Left ventricle myocardium inferior (tissue), 1 donor: ENCODE measurements around the gene CNTNAP2. TPM values are rescaled to one million over a fixed set of nuclear protein-coding genes. Genes with fewer than 3 reads are reported as not detected.

Experiments
- DNase-seq: peaks from one replicate; pipeline ENCODE4 v3.0.0-alpha.2; 2020
- H3K27ac ChIP-seq: fragments of 200-600 bp; replicated peaks from 2 replicates; pipeline ENCODE4 v1.8.0; 2021
- H3K27me3 ChIP-seq: fragments of 200-600 bp; 2 replicates; pipeline ENCODE4 v1.8.0; 2021; ENCODE audit warnings: low read depth
- H3K36me3 ChIP-seq: fragments of 200-600 bp; 2 replicates; pipeline ENCODE4 v1.8.0; 2021
- H3K4me1 ChIP-seq: fragments of 200-600 bp; 2 replicates; pipeline ENCODE4 v1.8.0; 2021
- H3K4me3 ChIP-seq: fragments of 200-600 bp; 2 replicates; pipeline ENCODE4 v1.8.0; 2021; ENCODE audit warnings: mild to moderate bottlenecking, moderate library complexity
- H3K9me3 ChIP-seq: fragments of 200-600 bp; replicated peaks from 2 replicates; pipeline ENCODE4 v1.8.0; 2021
- CTCF ChIP-seq: fragments of 200-600 bp; IDR thresholded peaks from 2 replicates; pipeline ENCODE4 v1.8.0; 2021; ENCODE audit warnings: antibody characterized with exemption, mild to moderate bottlenecking, borderline replicate concordance
- intact Hi-C: fragments of 100-400 bp; cut with micrococcal nuclease; formaldehyde crosslinking; loops from one replicate; pipeline ENCODE4 v1.11.0; 2022
- total RNA-seq: library from RNA; stranded (reverse); fragmentation: NEBNext Ultra II Directional; extraction: Animal tissue kit (Norgen Biotek cat#: 25700); gene quantifications from one replicate; pipeline ENCODE4 v1.2.1, GENCODE V29; 2021
- donor health status: DM: no; HTN: yes; CAD: no; lungs with severe emphysema.

Gene CNTNAP2
- total RNA-seq, 1 donor from 2014 or later = 0.99 TPM

GRCh38 chr7:148266795-148267194 is 2150.2 kb downstream of the CNTNAP2 start:
- intact Hi-C loops = no loop called here

GRCh38 chr7:148270576-148270975 is 2154.0 kb downstream of the CNTNAP2 start:
- Histone ChIP-seq H3K4me3 (no peak overlapping the region), H3K9me3 (no peaks in the 10 kb centered on the region), H3K27ac (no peak overlapping the region), H3K4me1 (no peaks in the 10 kb centered on the region), H3K36me3 (no peaks in the 10 kb centered on the region), H3K27me3 (peaks cover 76% of the 10 kb centered on the region)
- intact Hi-C loops = no loop called here
- TF ChIP-seq CTCF = no peak
- DNase-seq = no peak

More at GRCh38 chr7:148266795-148267194, 2150.2 kb downstream of the CNTNAP2 start:
- peaks cover 64% of the 10 kb centered on the region for H3K27me3 ChIP-seq
- H3K4me3 ChIP-seq = no peak overlapping the region
- no peak overlapping the region for H3K27ac ChIP-seq
- H3K9me3 ChIP-seq = no peaks in the 10 kb centered on the region
- no peak for TF ChIP-seq CTCF
- no peaks in the 10 kb centered on the region for H3K36me3 ChIP-seq
- DNase-seq = no peak
- H3K4me1 ChIP-seq = peaks cover 7% of the 10 kb centered on the region

- Histone ChIP-seq H3K4me1 (no peaks in the 10 kb centered on the region), H3K4me3 (no peak overlapping the region), H3K36me3 (no peaks in the 10 kb centered on the region), H3K27me3 (peaks cover 64% of the 10 kb centered on the region), H3K9me3 (no peaks in the 10 kb centered on the region), H3K27ac (no peak overlapping the region)
- intact Hi-C loops = no loop called here
- TF ChIP-seq CTCF = no peak
- DNase-seq = no peak
Measured at GRCh38 chr7:148274118-148274517, 2157.5 kb downstream of the CNTNAP2 start.

- H3K27me3 ChIP-seq = peaks cover 62% of the 10 kb centered on the region
Measured at GRCh38 chr7:148275359-148275890, 2158.8 kb downstream of the CNTNAP2 start.

GRCh38 chr7:148276314-148277041 is 2159.9 kb downstream of the CNTNAP2 start:
- intact Hi-C loops = no loop called here
- no peak for TF ChIP-seq CTCF

More at GRCh38 chr7:148275359-148275890, 2158.8 kb downstream of the CNTNAP2 start:
- Histone ChIP-seq H3K4me1 (no peaks in the 10 kb centered on the region), H3K9me3 (no peaks in the 10 kb centered on the region), H3K36me3 (no peaks in the 10 kb centered on the region), H3K4me3 (no peak overlapping the region), H3K27ac (no peak overlapping the region)
- intact Hi-C loops = no loop called here
- TF ChIP-seq CTCF = no peak
- no peak for DNase-seq

More at GRCh38 chr7:148276314-148277041, 2159.9 kb downstream of the CNTNAP2 start:
- H3K27me3 ChIP-seq = peaks cover 59% of the 10 kb centered on the region
- H3K27ac ChIP-seq = no peak overlapping the region
- no peaks in the 10 kb centered on the region for H3K4me1 ChIP-seq
- no peak for DNase-seq
- H3K4me3 ChIP-seq = no peak overlapping the region
- H3K9me3 ChIP-seq = no peaks in the 10 kb centered on the region
- no peaks in the 10 kb centered on the region for H3K36me3 ChIP-seq
